ENCODE data around the gene PPIAL4G.
"Not testable (repeated sequence)": the region's sequence is repeated elsewhere in the genome, so short reads cannot be mapped to it uniquely, and the experiment has no call there.

The PPIAL4G gene

DNA sequence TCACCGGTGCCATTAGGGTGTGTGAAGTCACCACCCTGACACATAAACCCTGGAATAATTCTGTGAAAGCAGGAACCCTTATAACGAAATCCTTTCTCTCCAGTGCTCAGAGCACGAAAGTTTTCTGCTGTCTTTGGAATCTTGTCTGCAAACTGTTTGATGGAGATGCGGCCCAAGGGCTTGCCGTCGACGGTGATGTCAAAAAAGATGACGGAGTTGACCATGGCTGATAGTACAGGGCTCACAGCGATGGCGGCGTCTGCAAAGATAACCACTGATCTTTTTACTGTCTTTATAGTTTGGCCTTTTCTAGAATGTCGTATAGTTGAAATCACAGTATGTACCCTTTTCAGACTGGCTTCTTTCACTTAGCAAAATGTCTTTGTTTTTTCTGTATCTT is at the start of gene PPIAL4G:
TSS of gene PPIAL4G (minus strand) at position 274 of the 400 bp plus-strand sequence. CDS start at position 224, 50 bp downstream.
- peak; percentile 22 for DNase-seq (ENCODE audit: low spot score)

DNA sequence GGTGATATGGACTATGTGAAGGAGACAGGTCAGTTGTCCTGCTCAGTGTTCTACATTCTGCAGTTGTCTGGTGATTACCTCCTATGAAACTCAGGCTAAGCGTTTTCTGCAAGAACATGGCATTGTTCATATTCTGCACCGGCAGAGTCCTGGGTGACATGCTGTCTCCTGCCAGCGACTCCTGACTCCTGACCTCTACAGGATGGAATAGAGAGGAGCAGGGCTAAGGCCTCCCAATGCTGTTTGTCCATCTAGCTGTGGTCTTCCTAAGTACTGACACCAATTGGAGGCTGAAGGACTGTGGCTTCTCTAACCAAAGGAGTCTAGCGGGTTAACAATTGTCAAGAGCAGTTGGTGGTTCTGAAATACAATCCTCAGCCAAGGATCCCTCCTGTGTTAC is 49.1 kb upstream of the PPIAL4G start:
- DNase-seq (ENCODE audit: low spot score) = not testable (repeated sequence)

DNA sequence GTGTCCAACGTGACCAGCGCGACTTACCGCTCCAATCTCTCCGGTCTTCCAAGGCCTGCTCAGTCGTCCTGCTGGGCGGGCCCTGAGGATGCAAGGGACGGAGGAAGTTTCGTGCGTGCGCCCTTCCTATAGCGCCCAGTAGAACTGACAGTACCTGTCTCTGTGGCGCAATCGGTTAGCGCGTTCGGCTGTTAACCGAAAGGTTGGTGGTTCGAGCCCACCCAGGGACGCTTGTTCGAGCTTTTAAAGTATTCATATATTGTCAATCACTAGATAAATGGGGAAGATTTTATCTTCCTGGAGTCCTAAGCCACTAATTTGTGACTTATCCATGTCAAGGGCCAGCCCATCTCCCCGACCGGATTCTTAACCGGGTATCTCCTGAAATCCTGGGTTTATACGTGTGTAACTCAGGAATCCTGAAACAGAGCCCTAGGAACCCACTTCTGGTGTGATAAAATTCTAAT is 46.0 kb upstream of the PPIAL4G start:
- peak; percentile 52 for DNase-seq (ENCODE audit: low spot score)

- not testable (repeated sequence) for DNase-seq (ENCODE audit: low spot score)
These were observed 45.5 kb upstream of the PPIAL4G start for GRCh38 chr1:148528591-148528990.

- not testable (repeated sequence) for DNase-seq (ENCODE audit: low spot score)
These were observed 43.5 kb upstream of the PPIAL4G start for GRCh38 chr1:148526587-148526986.

- DNase-seq (ENCODE audit: low spot score) = not testable (repeated sequence)
These were observed 40.4 kb upstream of the PPIAL4G start for GRCh38 chr1:148523205-148524144.

- peak; percentile 90 for DNase-seq (ENCODE audit: low spot score)
These were observed 39.6 kb upstream of the PPIAL4G start for GRCh38 chr1:148522561-148523204.

GRCh38 chr1:148522072-148522471 is 39.0 kb upstream of the PPIAL4G start:
- DNase-seq (ENCODE audit: low spot score) = peak; percentile 84

- not testable (repeated sequence) for DNase-seq (ENCODE audit: low spot score)
These were observed 31.2 kb upstream of the PPIAL4G start for GRCh38 chr1:148514310-148514709.

DNA sequence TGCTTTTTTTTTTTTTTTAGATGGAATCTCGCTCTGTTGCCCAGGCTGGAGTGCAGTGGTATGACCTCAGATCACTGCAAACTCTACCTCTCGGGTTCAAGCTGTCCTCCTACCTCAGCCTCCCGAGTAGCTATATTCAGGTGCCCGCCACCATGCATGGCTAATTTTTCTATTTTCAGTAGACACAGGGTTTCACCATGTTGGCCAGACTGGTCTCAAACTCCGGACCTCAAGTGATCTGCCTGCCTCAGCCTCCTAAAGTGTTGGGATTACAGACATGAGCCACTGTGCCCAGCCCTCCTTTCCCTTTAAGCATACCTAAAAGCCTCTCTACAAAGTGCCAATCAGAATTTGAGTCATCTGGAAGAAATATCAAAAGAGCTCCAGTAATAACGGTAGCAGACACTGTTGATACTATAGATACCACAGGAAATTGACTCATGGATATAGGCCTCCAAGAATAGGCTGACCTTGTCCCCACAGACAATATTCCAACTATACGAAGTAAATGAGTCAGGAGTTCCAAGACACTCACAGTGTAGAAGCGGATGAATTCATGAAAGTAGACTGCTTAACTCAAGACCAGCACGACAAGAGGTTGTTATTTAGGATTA is 29.6 kb upstream of the PPIAL4G start:
- DNase-seq (ENCODE audit: low spot score) = not testable (repeated sequence)

DNA sequence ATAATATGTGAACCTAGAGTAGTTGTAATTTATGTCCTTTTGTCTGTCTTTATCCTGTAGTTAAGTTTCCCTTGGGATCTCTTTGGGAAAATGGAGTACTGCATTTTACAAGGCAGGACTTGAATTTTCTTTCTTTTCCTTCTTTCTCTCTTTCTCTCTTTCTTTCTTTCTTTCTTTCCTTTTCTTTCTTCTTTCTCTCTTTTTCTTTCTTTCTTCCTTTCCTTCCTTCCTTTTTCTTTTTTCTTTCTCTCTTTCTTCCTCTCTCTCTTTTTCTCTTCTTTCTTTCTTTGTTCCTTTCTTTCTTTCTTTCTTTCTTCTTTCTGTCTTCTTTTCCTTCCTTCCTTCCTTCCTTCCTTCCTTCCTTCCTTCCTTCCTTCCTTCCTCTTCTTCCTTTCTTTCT is 10.8 kb upstream of the PPIAL4G start:
- not testable (repeated sequence) for DNase-seq (ENCODE audit: low spot score)

DNA sequence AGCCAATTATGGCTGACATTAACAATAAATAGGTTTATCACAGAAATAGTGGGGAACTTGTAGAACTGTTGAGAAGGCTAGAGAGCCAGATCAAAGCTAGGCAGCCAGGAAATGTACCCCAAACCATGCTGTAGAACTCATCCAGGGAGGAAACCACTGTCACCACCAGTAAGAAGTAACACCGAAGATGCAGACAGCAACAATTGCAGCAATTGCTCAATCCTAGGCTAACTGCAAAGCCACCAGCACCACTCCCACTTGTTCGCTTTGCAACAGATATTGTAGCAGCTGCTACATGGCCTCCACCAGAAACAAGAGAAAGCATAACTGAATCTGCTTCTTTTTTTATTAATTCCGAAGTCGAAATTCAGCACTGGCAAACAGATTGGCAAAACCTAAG is 2.0 kb downstream of the PPIAL4G start:
- not testable (repeated sequence) for DNase-seq (ENCODE audit: low spot score)

DNA sequence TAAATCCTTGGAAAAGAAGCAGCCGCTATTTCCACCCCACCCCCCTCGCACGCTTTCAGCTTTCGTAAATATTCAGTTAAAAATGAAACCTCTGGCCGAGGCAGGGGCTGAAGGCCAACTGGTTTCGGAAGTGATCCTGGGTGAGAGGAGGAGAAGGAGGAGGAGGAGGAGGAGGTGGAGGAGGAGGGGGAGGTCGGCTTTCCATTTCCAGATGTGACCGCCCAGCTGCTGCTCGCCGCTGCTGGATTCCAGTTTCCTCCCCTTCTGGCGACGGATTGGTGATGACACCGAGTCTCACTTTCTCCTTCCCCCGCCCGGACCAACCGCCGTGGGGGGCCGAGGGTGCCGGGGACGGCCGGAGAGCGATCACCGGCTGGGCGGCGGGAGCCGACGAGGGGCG is 23.4 kb downstream of the PPIAL4G start:
- DNase-seq (ENCODE audit: low spot score) = not testable (repeated sequence)

DNA sequence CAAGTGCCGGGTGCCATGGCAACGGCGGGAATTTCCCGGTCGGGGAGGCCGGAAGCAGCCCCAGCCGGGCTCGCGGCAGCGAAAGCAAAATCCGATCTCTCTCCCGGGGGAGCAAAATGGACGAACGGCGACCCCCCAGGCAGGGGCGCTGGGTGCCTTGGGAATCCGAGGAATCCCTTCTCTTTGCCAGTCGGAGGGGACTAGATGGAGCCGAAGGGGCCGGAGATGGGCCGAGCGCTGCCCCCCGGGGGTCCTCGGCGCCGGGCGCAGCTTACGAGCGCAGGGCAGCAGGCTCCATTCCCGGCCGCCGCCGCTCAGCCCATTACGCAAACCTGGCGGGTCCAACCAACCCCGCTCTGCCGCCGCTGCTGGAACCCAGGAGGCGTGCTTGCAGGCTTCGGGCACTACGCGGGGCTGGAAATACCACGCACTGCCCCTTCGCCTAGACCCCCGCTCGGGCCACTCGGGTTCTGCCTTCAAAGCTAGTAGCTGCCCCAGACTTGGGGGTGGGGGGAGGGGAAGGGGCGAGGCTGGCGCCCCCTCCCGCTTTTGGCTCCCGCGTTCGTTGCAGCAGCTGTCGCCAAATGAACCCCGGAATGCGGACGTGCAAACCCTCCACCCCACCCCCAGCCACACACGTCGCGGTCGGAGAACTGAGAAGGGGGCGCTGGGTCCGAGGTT is 24.1 kb downstream of the PPIAL4G start:
- not testable (repeated sequence) for DNase-seq (ENCODE audit: low spot score)

DNA sequence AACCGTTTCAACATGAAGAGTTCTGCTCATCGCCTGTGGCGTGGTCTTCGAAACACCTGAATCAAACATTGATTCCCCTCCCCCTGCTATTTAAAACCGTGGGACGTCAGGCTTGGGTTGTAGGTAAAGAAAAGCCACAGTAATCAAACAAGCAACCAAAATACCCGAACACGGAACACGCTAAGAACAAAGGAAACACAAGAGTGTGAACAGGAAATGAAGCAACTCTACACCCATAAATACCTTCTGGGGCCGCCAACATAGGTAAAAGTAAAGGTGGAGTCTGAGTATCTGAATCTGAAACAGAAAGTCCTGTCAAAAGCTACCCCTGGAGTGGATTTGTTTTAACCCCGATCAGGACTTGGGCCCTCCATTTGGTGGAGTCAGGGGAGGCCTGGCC is 24.7 kb downstream of the PPIAL4G start:
- DNase-seq (ENCODE audit: low spot score) = not testable (repeated sequence)

DNA sequence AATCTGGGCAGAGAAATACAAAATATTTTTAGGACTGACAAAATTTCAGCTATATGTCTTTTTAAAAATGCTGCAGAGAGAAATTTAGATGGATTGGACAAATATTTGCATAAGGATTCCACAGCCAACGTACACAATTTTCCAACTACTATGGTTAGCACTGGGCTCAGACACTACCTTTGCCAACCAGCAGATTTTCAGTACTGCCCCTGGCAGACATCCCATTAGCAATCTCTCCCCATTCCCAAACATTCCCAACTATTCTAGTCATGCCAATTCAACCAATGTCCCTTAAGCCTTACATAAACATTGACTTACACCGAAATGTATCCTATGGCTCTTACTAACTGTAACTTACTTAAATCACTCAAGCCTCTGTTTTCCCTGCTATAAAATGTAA is 30.3 kb downstream of the PPIAL4G start:
- DNase-seq (ENCODE audit: low spot score) = not testable (repeated sequence)

GRCh38 chr1:148439654-148440325 is 43.3 kb downstream of the PPIAL4G start:
- not testable (repeated sequence) for DNase-seq (ENCODE audit: low spot score)

- DNase-seq (ENCODE audit: low spot score) = no peak
These were observed 47.7 kb downstream of the PPIAL4G start for GRCh38 chr1:148435406-148435805.

- no peak for DNase-seq (ENCODE audit: low spot score)
These were observed 48.3 kb downstream of the PPIAL4G start for GRCh38 chr1:148434832-148435231.

DNA sequence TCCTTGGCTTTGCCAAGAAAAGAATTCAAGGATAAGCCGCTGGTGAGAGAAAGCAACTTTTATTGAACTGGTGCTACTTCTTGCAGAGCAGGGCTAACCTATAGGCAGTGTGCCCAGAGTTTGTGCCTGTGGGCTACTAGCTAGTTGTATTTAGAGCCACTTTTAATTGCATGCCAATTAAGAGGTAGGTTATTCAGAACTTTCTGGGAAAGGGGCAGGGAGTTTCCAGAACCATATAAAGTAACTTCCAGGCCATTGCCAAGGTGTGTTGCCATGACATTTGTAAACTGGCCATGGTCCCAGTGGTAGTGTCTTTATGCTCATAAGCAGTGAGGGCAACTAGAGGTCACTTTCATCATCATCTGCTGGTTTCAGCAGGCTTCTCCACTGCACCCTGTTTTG is 50.2 kb downstream of the PPIAL4G start:
- not testable (repeated sequence) for DNase-seq (ENCODE audit: low spot score)
